GM12878 (cell line): Measurements from ENCODE around the gene EPAS1. TPM values are rescaled to one million over a fixed set of nuclear protein-coding genes. Genes with fewer than 3 reads are reported as not detected.

Experiments used
- ATAC-seq: fragments of 200-7000 bp; cut with Tn5 transposase; 3 replicates; pipeline ENCODE4 v1.9.1; 2020; ENCODE audit warnings: mild to moderate bottlenecking, moderate library complexity
- BruUV-seq: library from RNA; stranded (reverse); fragments of 400-500 nt; replicated peaks from 2 replicates; lab custom pipeline; 2021; lab: Mats Ljungman, UMichigan
- CTCF ChIA-PET: fragments of 300-600 bp; sonication (Branson Sonifier 250); formaldehyde crosslinking; extraction: SDS; loops from one replicate; lab custom pipeline; 2021; ENCODE audit warnings: inconsistent platforms; lab: Yijun Ruan, JAX
- POLR2A ChIA-PET: fragments of 350-600 bp; formaldehyde crosslinking; extraction: SDS; loops from one replicate; lab custom pipeline; 2021; ENCODE audit warnings: inconsistent platforms; lab: Charles Lee
- RAD21 ChIA-PET: fragments of 300-600 bp; sonication (Branson Sonifier 250); formaldehyde crosslinking; loops from one replicate; lab custom pipeline; 2023; ENCODE audit warnings: antibody characterized with exemption; ENCODE audit not compliant: unreplicated experiment; lab: Charles Lee
- SMC1A ChIA-PET: fragments of 300-600 bp; sonication (Branson Sonifier 250); formaldehyde crosslinking; loops from one replicate; lab custom pipeline; 2023; ENCODE audit not compliant: unreplicated experiment, uncharacterized antibody; lab: Charles Lee
- DNase-seq: peaks from one replicate; pipeline ENCODE4 v3.0.0-alpha.2; 2011; ENCODE audit warnings: low read depth, low spot score
- FAIRE-seq: peaks from 3 replicates; lab custom pipeline; 2011; peaks lifted over from hg19 to GRCh38; lab: Jason Lieb, UNC
- H2AFZ ChIP-seq: 2 replicates; pipeline ENCODE4 v1.6.0; 2011; ENCODE audit warnings: low read depth, low read length, control low read depth; ENCODE audit not compliant: control insufficient read depth
- H3K27ac ChIP-seq: 2 replicates; pipeline ENCODE4 v1.5.1; 2011; ENCODE audit warnings: control low read depth; ENCODE audit not compliant: control insufficient read depth, insufficient read depth
- H3K27me3 ChIP-seq, 2 experiments: replicated peaks in 1 of 2; 2 replicates each; pipeline versions ENCODE4 v1.6.0 to v1.6.1; 2011; ENCODE audit warnings: low read length in 1 of 2; ENCODE audit not compliant: control insufficient read depth in 2 of 2, insufficient read depth in 2 of 2
- H3K36me3 ChIP-seq, 2 experiments: 2 replicates each; pipeline ENCODE4 v1.5.1; 2011; ENCODE audit warnings: low read length in 1 of 2; ENCODE audit not compliant: control insufficient read depth in 2 of 2, insufficient read depth in 2 of 2
- H3K4me1 ChIP-seq: 2 replicates; pipeline ENCODE4 v1.6.1; 2011; ENCODE audit warnings: mild to moderate bottlenecking, low read length, moderate library complexity, mixed read lengths; ENCODE audit not compliant: control insufficient read depth, insufficient read depth
- H3K4me2 ChIP-seq: 2 replicates; pipeline ENCODE4 v1.6.0; 2011; ENCODE audit warnings: control low read depth; ENCODE audit not compliant: control insufficient read depth, insufficient read depth
- H3K4me3 ChIP-seq: fragments of 200-600 bp; sonication (generic); 2 replicates; pipeline ENCODE4 v1.5.1; 2016
- H3K79me2 ChIP-seq: 2 replicates; pipeline ENCODE4 v1.6.0; 2011; ENCODE audit warnings: low read length; ENCODE audit not compliant: control insufficient read depth, insufficient read depth
- H3K9ac ChIP-seq: 2 replicates; pipeline ENCODE4 v1.8.0; 2011; ENCODE audit warnings: low read length, control low read depth, mixed read lengths; ENCODE audit not compliant: control insufficient read depth, insufficient read depth
- H3K9me3 ChIP-seq: replicated peaks from 3 replicates; pipeline ENCODE4 v1.5.1; 2011; ENCODE audit warnings: mild to moderate bottlenecking, low read length; ENCODE audit not compliant: control insufficient read depth, insufficient read depth
- H4K20me1 ChIP-seq: 2 replicates; pipeline ENCODE4 v1.6.0; 2011; ENCODE audit not compliant: control insufficient read depth, insufficient read depth
- ESRRA ChIP-seq: IDR thresholded peaks from 2 replicates; pipeline ENCODE4 v1.6.1; 2012; ENCODE audit warnings: mild to moderate bottlenecking, low read length, improper control_type of control experiment
- KDM1A ChIP-seq: fragments of 200-600 bp; sonication (generic); IDR thresholded peaks from 2 replicates; pipeline ENCODE4 v1.6.1; 2016; ENCODE audit warnings: borderline replicate concordance
- POLR2A ChIP-seq: IDR thresholded peaks from 2 replicates; pipeline ENCODE4 v1.6.1; 2011; ENCODE audit warnings: low read depth, mild to moderate bottlenecking, low read length
- SPI1 ChIP-seq: IDR thresholded peaks from 2 replicates; pipeline ENCODE4 v1.6.1; 2011; ENCODE audit warnings: low read depth, mild to moderate bottlenecking, low read length, moderate library complexity, borderline replicate concordance; ENCODE audit not compliant: insufficient read depth
- ZNF24 ChIP-seq: fragments of 450-650 bp; IDR thresholded peaks from 2 replicates; pipeline ENCODE4 v1.6.1; 2017; ENCODE audit warnings: antibody characterized with exemption, mild to moderate bottlenecking
- WGBS: methylation state at CpG from one replicate; pipeline ENCODE4 v1.1.6; 2016; ENCODE audit warnings: low lambda C conversion rate; ENCODE audit not compliant: insufficient replicate concordance, insufficient coverage; ENCODE audit errors: missing lambda C conversion rate; 5-methylcytosine and 5-hydroxymethylcytosine counted together
- in situ Hi-C: fragments of 300-500 bp; cut with MboI; formaldehyde crosslinking; loops from 9 replicates; pipeline ENCODE4 v1.14.3; 2018; ENCODE audit warnings: mixed read lengths
- intact Hi-C: fragments of 100-400 bp; cut with micrococcal nuclease; formaldehyde crosslinking; loops from one replicate; pipeline ENCODE4 v1.14.2; 2022; ENCODE audit not compliant: unreplicated experiment
- polyA plus RNA-seq, 11 experiments: library from polyadenylated mRNA; depleted of rRNA in 4 of 11; unstranded in 6 of 11; stranded (reverse) in 5 of 11; fragments of >200 nt; fragmentation: Nextera tagmentation in 4 of 11; fragmentation: Illumina TruSeq in 1 of 11; extraction: Ambion mirVana in 4 of 11; extraction: Trizol in 1 of 11; gene quantifications; 1 replicate in 1 of 11; 2 replicates in 10 of 11; pipeline versions ENCODE4 v1.2.1 to v1.2.3, GENCODE V29; 2011 to 2016; ENCODE audit warnings: inconsistent platforms in 2 of 11, missing spikeins in 2 of 11, low read depth in 1 of 11
- total RNA-seq, 4 experiments: library from RNA; depleted of rRNA in 3 of 4; stranded (reverse); fragments of >200 nt in 3 of 4; fragmentation: Illumina TruSeq in 1 of 4; extraction: Trizol in 1 of 4; gene quantifications; 2 replicates each; pipeline versions ENCODE4 v1.2.1 to v1.2.3, GENCODE V29; 2013 to 2021
- TF ChIP-seq, protein P1 (sequence below): IDR thresholded peaks from 2 replicates; pipeline ENCODE4 v1.6.1; 2011; ENCODE audit warnings: borderline replicate concordance, low read depth, mild to moderate bottlenecking, moderate library complexity, low read length; ENCODE audit not compliant: insufficient read depth, poor library complexity, severe bottlenecking
- TF ChIP-seq, protein P2 (sequence below): fragments of 450-650 bp; IDR thresholded peaks from 2 replicates; pipeline ENCODE4 v1.6.1; 2018; ENCODE audit warnings: mild to moderate bottlenecking, low read depth, moderate library complexity; ENCODE audit not compliant: partially characterized antibody
- TF ChIP-seq, protein P3 (sequence below): IDR thresholded peaks from 2 replicates; pipeline ENCODE4 v1.6.1; 2011; ENCODE audit warnings: borderline replicate concordance, low read depth, mild to moderate bottlenecking, moderate library complexity, mixed read lengths, low read length; ENCODE audit not compliant: insufficient read depth; ENCODE audit errors: extremely low read length

Gene EPAS1
- total and polyA plus RNA-seq, 10 of the 15 experiments (the other 5 are each of a cell fraction or from before 2014, with no cell fraction given), result 0.11 to 22.0 (median 1.3) TPM; not detected in 1

- no peak overlapping the region for H3K27ac ChIP-seq
- RAD21 ChIA-PET, result interaction anchor here (1.6 kb wide), 1 partner anchor 9 kb away, joined by 4 read pairs; no protein-coding TSS in a partner anchor
- no peak for DNase-seq
- POLR2A ChIA-PET, result no interaction called here
- intact Hi-C loops (no loop called here), in situ Hi-C loops (no loop called here)
- no peak overlapping the region for H3K9ac ChIP-seq
- no peaks in the 10 kb centered on the region; a peak in 1 of 4 replicates for H3K27me3 ChIP-seq
- no TSS peak for BruUV-seq
- H2AFZ ChIP-seq, result no peak overlapping the region
- no peaks in the 10 kb centered on the region for H4K20me1 ChIP-seq
- SMC1A ChIA-PET, result interaction anchor here (2.0 kb wide), 1 partner anchor 20 kb away, joined by 4 read pairs; no protein-coding TSS in a partner anchor
- 33% methylated on average over 1 of the region's 1 CpG for WGBS
- no peaks in the 10 kb centered on the region; the same call in 2 of the 3 replicates for H3K9me3 ChIP-seq
- no peaks in the 10 kb centered on the region for H3K36me3 ChIP-seq
- H3K79me2 ChIP-seq, result no peaks in the 10 kb centered on the region
- H3K4me2 ChIP-seq, result no peak overlapping the region
- CTCF ChIA-PET, result interaction anchor here (1.1 kb wide), 1 partner anchor 20 kb away, joined by 3 read pairs; no protein-coding TSS in a partner anchor
- TF ChIP-seq, protein P1, sequence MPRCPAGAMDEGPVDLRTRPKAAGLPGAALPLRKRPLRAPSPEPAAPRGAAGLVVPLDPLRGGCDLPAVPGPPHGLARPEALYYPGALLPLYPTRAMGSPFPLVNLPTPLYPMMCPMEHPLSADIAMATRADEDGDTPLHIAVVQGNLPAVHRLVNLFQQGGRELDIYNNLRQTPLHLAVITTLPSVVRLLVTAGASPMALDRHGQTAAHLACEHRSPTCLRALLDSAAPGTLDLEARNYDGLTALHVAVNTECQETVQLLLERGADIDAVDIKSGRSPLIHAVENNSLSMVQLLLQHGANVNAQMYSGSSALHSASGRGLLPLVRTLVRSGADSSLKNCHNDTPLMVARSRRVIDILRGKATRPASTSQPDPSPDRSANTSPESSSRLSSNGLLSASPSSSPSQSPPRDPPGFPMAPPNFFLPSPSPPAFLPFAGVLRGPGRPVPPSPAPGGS, result no peak
- no peak for TF ChIP-seq SPI1
- TF ChIP-seq, protein P2, sequence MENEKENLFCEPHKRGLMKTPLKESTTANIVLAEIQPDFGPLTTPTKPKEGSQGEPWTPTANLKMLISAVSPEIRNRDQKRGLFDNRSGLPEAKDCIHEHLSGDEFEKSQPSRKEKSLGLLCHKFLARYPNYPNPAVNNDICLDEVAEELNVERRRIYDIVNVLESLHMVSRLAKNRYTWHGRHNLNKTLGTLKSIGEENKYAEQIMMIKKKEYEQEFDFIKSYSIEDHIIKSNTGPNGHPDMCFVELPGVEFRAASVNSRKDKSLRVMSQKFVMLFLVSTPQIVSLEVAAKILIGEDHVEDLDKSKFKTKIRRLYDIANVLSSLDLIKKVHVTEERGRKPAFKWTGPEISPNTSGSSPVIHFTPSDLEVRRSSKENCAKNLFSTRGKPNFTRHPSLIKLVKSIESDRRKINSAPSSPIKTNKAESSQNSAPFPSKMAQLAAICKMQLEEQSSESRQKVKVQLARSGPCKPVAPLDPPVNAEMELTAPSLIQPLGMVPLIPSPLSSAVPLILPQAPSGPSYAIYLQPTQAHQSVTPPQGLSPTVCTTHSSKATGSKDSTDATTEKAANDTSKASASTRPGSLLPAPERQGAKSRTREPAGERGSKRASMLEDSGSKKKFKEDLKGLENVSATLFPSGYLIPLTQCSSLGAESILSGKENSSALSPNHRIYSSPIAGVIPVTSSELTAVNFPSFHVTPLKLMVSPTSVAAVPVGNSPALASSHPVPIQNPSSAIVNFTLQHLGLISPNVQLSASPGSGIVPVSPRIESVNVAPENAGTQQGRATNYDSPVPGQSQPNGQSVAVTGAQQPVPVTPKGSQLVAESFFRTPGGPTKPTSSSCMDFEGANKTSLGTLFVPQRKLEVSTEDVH, result no peak
- no peak for TF ChIP-seq ZNF24
- no peak for TF ChIP-seq ESRRA
- no peak for TF ChIP-seq KDM1A
- TF ChIP-seq POLR2A, result no peak
- TF ChIP-seq, protein P3, sequence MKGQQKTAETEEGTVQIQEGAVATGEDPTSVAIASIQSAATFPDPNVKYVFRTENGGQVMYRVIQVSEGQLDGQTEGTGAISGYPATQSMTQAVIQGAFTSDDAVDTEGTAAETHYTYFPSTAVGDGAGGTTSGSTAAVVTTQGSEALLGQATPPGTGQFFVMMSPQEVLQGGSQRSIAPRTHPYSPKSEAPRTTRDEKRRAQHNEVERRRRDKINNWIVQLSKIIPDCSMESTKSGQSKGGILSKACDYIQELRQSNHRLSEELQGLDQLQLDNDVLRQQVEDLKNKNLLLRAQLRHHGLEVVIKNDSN, result no peak
- TF ChIP-seq, all 136 proteins: peak for 0
- H3K4me3 ChIP-seq, result no peak overlapping the region
- no peak for FAIRE-seq
- no peaks in the 10 kb centered on the region for H3K4me1 ChIP-seq
- peak; percentile 29; the same call in 2 of the 3 replicates for ATAC-seq
Measured at GRCh38 chr2:46430992-46431391, 133.8 kb downstream of the EPAS1 start.
